DOHH2 (cell line): Measurements from ENCODE around the gene TMEM259.

ENCODE experiments used
- H3F3A ChIP-seq: fragments of 200-600 bp; sonication (generic), shearing (Covaris generic); 2 replicates; pipeline ENCODE4 v1.6.0; 2016; ENCODE audit warnings: antibody characterized with exemption, mild to moderate bottlenecking; ENCODE audit not compliant: control insufficient read depth, insufficient read depth
- H3K27ac ChIP-seq: fragments of 200-600 bp; sonication (generic); 2 replicates; pipeline ENCODE4 v1.5.1; 2014; ENCODE audit warnings: low read depth, mild to moderate bottlenecking, low read length, moderate library complexity
- H3K27me3 ChIP-seq: fragments of 200-600 bp; sonication (generic); 2 replicates; pipeline ENCODE4 v1.6.1; 2014; ENCODE audit warnings: mild to moderate bottlenecking, low read length, mixed read lengths; ENCODE audit not compliant: control insufficient read depth
- H3K36me3 ChIP-seq: fragments of 200-600 bp; sonication (generic); 2 replicates; pipeline ENCODE4 v1.6.1; 2014; ENCODE audit warnings: mild to moderate bottlenecking, low read length, moderate library complexity, mixed read lengths; ENCODE audit not compliant: control insufficient read depth
- H3K4me1 ChIP-seq: fragments of 200-600 bp; sonication (generic); 2 replicates; pipeline ENCODE4 v1.6.1; 2014; ENCODE audit warnings: mild to moderate bottlenecking, low read length, mixed read lengths; ENCODE audit not compliant: control insufficient read depth
- H3K4me2 ChIP-seq: fragments of 200-600 bp; sonication (generic); 2 replicates; pipeline ENCODE4 v1.6.0; 2014; ENCODE audit warnings: mild to moderate bottlenecking, low read length, moderate library complexity
- H3K4me3 ChIP-seq: fragments of 200-600 bp; sonication (generic); 2 replicates; pipeline ENCODE4 v1.5.1; 2014; ENCODE audit warnings: mild to moderate bottlenecking, low read length, mixed read lengths
- H3K79me2 ChIP-seq: fragments of 200-600 bp; sonication (generic); 2 replicates; pipeline ENCODE4 v1.6.1; 2014; ENCODE audit warnings: mild to moderate bottlenecking, low read length, mixed read lengths; ENCODE audit not compliant: control insufficient read depth
- H3K9me2 ChIP-seq: fragments of 200-600 bp; sonication (generic); replicated peaks from 2 replicates; pipeline ENCODE4 v1.6.1; 2014; ENCODE audit warnings: mild to moderate bottlenecking, low read length, mixed read lengths; ENCODE audit not compliant: control insufficient read depth
- H3K9me3 ChIP-seq: fragments of 200-600 bp; sonication (generic); 2 replicates; pipeline ENCODE4 v1.6.1; 2014; ENCODE audit warnings: antibody characterized with exemption, low read length, mixed read lengths; ENCODE audit not compliant: control insufficient read depth, insufficient read depth
- H4K20me1 ChIP-seq: fragments of 200-600 bp; sonication (generic); 2 replicates; pipeline ENCODE4 v1.6.0; 2014; ENCODE audit warnings: low read depth, mild to moderate bottlenecking, antibody characterized with exemption, low read length, moderate library complexity; ENCODE audit not compliant: control insufficient read depth, insufficient read depth
- CTCF ChIP-seq: fragments of 200-600 bp; sonication (generic); IDR thresholded peaks from one replicate; pipeline ENCODE4 v1.5.1; 2014; ENCODE audit warnings: antibody characterized with exemption, mild to moderate bottlenecking, low read depth, low read length; ENCODE audit not compliant: poor library complexity, severe bottlenecking
- EZH2phosphoT487 ChIP-seq: fragments of 200-600 bp; sonication (generic); IDR thresholded peaks from 2 replicates; pipeline ENCODE4 v1.6.1; 2017; ENCODE audit warnings: borderline replicate concordance, mild to moderate bottlenecking, antibody characterized with exemption, low read length, moderate library complexity, mixed read lengths

The TMEM259 gene

GRCh38 chr19:1009041-1009980 is 11.6 kb downstream of the TMEM259 start:
- Histone ChIP-seq H4K20me1 (peaks cover 4% of the 10 kb centered on the region; the same call in 1 of the 2 replicates), H3K9me2 (no peaks in the 10 kb centered on the region), H3K9me3 (no peaks in the 10 kb centered on the region), H3K4me2 (no peak overlapping the region), H3K36me3 (peaks cover 62% of the 10 kb centered on the region), H3K27ac (no peak overlapping the region), H3K27me3 (no peaks in the 10 kb centered on the region), H3K79me2 (peaks cover 15% of the 10 kb centered on the region), H3F3A (no peaks in the 10 kb centered on the region), H3K4me1 (no peaks in the 10 kb centered on the region), H3K4me3 (no peak overlapping the region)
- no peak for TF ChIP-seq EZH2phosphoT487
- no peak for TF ChIP-seq CTCF

DNA sequence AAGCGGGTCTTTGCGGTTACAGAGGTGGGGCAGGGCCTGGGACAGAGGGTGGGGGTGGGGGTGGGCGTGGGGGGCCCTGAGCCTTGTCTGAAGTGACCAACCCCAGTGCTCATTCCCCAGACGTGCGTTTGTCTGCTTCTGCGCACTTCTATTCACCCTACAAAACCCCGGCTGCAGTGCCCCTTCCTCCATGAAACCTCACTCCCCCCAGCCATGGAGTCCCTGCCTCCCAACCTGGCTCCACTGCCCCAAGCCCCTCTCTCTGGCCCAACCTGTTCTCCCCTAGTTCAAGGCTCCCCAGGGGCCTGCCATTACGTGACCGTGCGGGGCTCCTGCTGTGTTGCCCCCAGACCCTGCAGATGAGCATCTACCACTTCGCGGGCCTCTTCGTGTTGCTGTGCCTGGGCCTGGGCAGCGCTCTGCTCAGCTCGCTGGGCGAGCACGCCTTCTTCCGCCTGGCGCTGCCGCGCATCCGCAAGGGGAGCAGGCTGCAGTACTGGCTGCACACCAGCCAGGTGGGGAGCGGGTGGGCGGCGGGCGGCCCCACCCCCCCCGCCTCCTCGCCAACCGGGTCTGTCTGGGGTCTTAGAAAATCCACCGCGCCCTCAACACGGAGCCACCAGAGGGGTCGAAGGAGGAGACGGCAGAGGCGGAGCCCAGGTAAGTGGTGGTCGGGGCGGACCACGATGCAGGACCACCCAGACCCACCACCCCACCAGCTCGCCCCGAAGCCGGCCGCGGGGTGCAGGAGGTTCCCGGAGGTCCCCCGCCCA is 12.5 kb downstream of the TMEM259 start:
- H3K27me3 ChIP-seq, result no peaks in the 10 kb centered on the region
- H4K20me1 ChIP-seq, result peaks cover 4% of the 10 kb centered on the region; the same call in 1 of the 2 replicates
- H3K9me3 ChIP-seq, result no peaks in the 10 kb centered on the region
- no peaks in the 10 kb centered on the region for H3K9me2 ChIP-seq
- peaks cover 7% of the 10 kb centered on the region for H3K79me2 ChIP-seq
- no peak overlapping the region for H3K4me3 ChIP-seq
- no peaks in the 10 kb centered on the region for H3F3A ChIP-seq
- no peak overlapping the region for H3K4me2 ChIP-seq
- H3K36me3 ChIP-seq, result peaks cover 54% of the 10 kb centered on the region
- no peak for TF ChIP-seq EZH2phosphoT487
- no peak for TF ChIP-seq CTCF
- peaks cover 6% of the 10 kb centered on the region for H3K4me1 ChIP-seq
- no peak overlapping the region for H3K27ac ChIP-seq

DNA sequence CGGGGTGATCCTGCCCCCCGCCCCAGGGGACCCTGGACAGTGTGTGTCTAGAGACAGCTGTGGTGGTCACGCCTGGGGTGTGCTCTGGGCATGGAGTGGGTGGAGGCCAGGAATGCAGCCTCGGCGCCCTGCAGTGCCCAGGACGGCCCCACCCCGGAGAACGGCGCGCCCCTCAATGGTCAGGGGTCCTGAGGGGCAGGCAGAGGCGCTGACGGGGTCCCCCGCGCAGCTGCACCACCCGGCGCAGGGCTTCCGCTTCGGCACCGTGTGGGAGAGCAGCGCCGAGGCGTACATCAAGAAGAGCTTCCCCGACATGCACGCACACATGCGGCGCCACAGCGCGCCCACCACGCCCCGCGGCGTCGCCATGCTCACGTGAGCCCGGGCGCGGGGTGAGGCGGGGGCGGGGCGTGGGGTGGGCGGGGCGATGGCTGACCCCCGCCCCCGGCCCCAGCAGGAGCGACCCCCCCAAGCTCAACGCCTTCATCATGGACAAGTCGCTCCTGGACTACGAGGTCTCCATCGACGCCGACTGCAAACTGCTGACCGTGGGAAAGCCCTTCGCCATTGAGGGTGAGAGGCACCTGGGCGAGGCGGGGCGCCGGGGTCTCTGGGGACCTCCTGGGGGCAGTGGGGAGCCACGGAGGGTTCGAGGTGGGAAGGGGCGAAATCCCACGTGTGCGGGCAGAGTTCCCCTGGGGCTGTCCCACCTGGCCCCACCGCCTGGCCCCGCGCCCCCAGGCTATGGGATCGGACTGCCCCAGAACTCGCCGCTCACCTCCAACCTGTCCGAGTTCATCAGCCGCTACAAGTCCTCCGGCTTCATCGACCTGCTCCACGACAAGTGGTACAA is 13.3 kb downstream of the TMEM259 start:
- no peaks in the 10 kb centered on the region for H3K27me3 ChIP-seq
- H3K9me3 ChIP-seq, result no peaks in the 10 kb centered on the region
- H3K4me2 ChIP-seq, result no peak overlapping the region
- H3K79me2 ChIP-seq, result no peaks in the 10 kb centered on the region
- no peak overlapping the region for H3K4me3 ChIP-seq
- H3K36me3 ChIP-seq, result peaks cover 45% of the 10 kb centered on the region
- H3F3A ChIP-seq, result no peaks in the 10 kb centered on the region
- H4K20me1 ChIP-seq, result no peaks in the 10 kb centered on the region
- no peaks in the 10 kb centered on the region for H3K9me2 ChIP-seq
- no peak overlapping the region for H3K27ac ChIP-seq
- TF ChIP-seq EZH2phosphoT487 (no peak), CTCF (no peak)
- H3K4me1 ChIP-seq, result peaks cover 6% of the 10 kb centered on the region
